CD4-positive, alpha-beta T cell (primary cell): Measurements from ENCODE around the gene IL13RA1. TPM values are rescaled to one million over a fixed set of nuclear protein-coding genes. Genes with fewer than 3 reads are reported as not detected.
A peak's percentile ranks its signal among the peaks of the same experiment; 100 is the strongest.

Source experiments
- ATAC-seq: fragments of 200-7000 bp; cut with Tn5 transposase; one replicate; pipeline ENCODE4 v1.10.0; 2022; ENCODE audit warnings: mild to moderate bottlenecking; ENCODE audit not compliant: poor library complexity
- CTCF ChIA-PET: fragments of 350-600 bp; sonication (Branson Sonifier 250); formaldehyde crosslinking; loops from one replicate; lab custom pipeline; 2021; ENCODE audit warnings: antibody characterized with exemption, inconsistent platforms; lab: Charles Lee
- POLR2A ChIA-PET: fragments of 350-600 bp; sonication (Branson Sonifier 250); formaldehyde crosslinking; loops from one replicate; lab custom pipeline; 2021; ENCODE audit warnings: antibody characterized with exemption, inconsistent platforms; lab: Charles Lee
- DNase-seq, 14 experiments: peaks; one replicate each; pipeline ENCODE4 v3.0.0-alpha.2; 2013 to 2020; ENCODE audit warnings: mixed read lengths in 2 of 14
- H3K27ac ChIP-seq, 2 donors: one replicate each; pipeline versions ENCODE4 v1.5.1 to v1.7.0; 2013; ENCODE audit warnings: low read length in 2 of 2, low read depth in 1 of 2, mild to moderate bottlenecking in 1 of 2
- H3K27me3 ChIP-seq, 2 experiments: 1 replicate in 1 of 2; 2 replicates in 1 of 2; pipeline versions ENCODE4 v1.6.1 to v1.7.0; 2013; ENCODE audit warnings: low read length in 2 of 2, control low read depth in 1 of 2, mild to moderate bottlenecking in 1 of 2, moderate library complexity in 1 of 2; ENCODE audit not compliant: insufficient read depth in 2 of 2, control insufficient read depth in 1 of 2
- H3K36me3 ChIP-seq: one replicate; pipeline ENCODE4 v1.6.1; 2013; ENCODE audit warnings: low read length, control low read depth; ENCODE audit not compliant: insufficient read depth
- H3K4me1 ChIP-seq: one replicate; pipeline ENCODE4 v1.6.1; 2013; ENCODE audit warnings: low read length, control low read depth; ENCODE audit not compliant: insufficient read depth
- H3K4me3 ChIP-seq: one replicate; pipeline ENCODE4 v1.5.1; 2013; ENCODE audit warnings: mild to moderate bottlenecking, low read length, moderate library complexity
- H3K9me3 ChIP-seq, 2 experiments: 1 replicate in 1 of 2; 2 replicates in 1 of 2; pipeline versions ENCODE4 v1.6.1 to v1.7.0; 2013; ENCODE audit warnings: low read length in 2 of 2, mild to moderate bottlenecking in 2 of 2, control low read depth in 1 of 2, moderate library complexity in 1 of 2; ENCODE audit not compliant: control insufficient read depth in 1 of 2, insufficient read depth in 1 of 2
- H3K27ac Mint-ChIP-seq: one replicate; pipeline ENCODE4 v1.8.0; 2020; ENCODE audit warnings: mixed read lengths
- H3K27me3 Mint-ChIP-seq: one replicate; pipeline ENCODE4 v1.8.0; 2021; ENCODE audit warnings: mixed read lengths
- H3K36me3 Mint-ChIP-seq: one replicate; pipeline ENCODE4 v1.8.0; 2021; ENCODE audit warnings: low read depth, mixed read lengths
- H3K4me1 Mint-ChIP-seq: one replicate; pipeline ENCODE4 v1.8.0; 2021; ENCODE audit warnings: low read depth, mixed read lengths
- H3K4me3 Mint-ChIP-seq: one replicate; pipeline ENCODE4 v1.8.0; 2020; ENCODE audit warnings: mild to moderate bottlenecking, mixed read lengths
- H3K9me3 Mint-ChIP-seq: one replicate; pipeline ENCODE4 v1.8.0; 2020; ENCODE audit warnings: mixed read lengths
- intact Hi-C, 2 experiments: fragments of 100-400 bp; cut with DNase I in 1 of 2; cut with micrococcal nuclease in 1 of 2; formaldehyde crosslinking; loops; one replicate each; pipeline versions ENCODE4 v1.15.1 to v1.9.0; 2023 to 2025; cut with DNase I, micrococcal nuclease
- total RNA-seq, 174 experiments: library from RNA in 2 of 174; stranded (reverse) in 2 of 174; gene quantifications; one replicate each; pipeline ENCODE4 v1.2.3 and lab custom pipeline; 2021 to 2026
- TF ChIP-seq, protein P1 (sequence below): fragments of 200-600 bp; IDR thresholded peaks from one replicate; pipeline ENCODE4 v1.8.0; 2022; ENCODE audit warnings: antibody characterized with exemption, mild to moderate bottlenecking

The IL13RA1 gene
- total RNA-seq, 2 experiments from 2014 or later: 0.69 to 0.78 TPM

DNA sequence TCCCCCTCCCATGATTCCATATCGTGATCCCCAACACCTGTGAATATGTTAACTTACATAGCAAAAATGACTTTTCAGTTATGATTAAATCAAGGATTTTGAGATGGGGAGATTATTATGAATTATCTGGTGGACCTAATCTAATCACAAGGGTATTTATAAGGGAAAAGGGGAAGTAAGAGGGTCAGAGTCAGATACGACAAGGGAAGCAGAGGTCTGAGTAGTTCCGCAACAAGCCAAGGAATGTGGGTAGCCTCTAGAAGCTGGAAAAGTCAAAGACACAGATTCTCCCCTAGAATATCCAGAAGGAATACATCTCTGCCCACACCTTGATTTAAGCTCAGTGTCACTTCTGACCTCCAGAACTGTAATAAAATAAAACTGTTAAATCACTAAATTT, 1.0 kb upstream of the IL13RA1 start:
- ChIA-PET CTCF (no interaction called here), POLR2A (no interaction called here)
- no peaks in the 10 kb centered on the region for H3K4me1 Mint-ChIP-seq
- peaks cover 41% of the 10 kb centered on the region for H3K27me3 Mint-ChIP-seq
- TF ChIP-seq, protein P1, sequence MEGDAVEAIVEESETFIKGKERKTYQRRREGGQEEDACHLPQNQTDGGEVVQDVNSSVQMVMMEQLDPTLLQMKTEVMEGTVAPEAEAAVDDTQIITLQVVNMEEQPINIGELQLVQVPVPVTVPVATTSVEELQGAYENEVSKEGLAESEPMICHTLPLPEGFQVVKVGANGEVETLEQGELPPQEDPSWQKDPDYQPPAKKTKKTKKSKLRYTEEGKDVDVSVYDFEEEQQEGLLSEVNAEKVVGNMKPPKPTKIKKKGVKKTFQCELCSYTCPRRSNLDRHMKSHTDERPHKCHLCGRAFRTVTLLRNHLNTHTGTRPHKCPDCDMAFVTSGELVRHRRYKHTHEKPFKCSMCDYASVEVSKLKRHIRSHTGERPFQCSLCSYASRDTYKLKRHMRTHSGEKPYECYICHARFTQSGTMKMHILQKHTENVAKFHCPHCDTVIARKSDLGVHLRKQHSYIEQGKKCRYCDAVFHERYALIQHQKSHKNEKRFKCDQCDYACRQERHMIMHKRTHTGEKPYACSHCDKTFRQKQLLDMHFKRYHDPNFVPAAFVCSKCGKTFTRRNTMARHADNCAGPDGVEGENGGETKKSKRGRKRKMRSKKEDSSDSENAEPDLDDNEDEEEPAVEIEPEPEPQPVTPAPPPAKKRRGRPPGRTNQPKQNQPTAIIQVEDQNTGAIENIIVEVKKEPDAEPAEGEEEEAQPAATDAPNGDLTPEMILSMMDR: no peak
- DNase-seq: no peak
- Histone ChIP-seq H3K27me3 (peaks cover 0 to 7% of the 10 kb centered on the region in 2 experiments), H3K4me1 (peaks cover 9% of the 10 kb centered on the region), H3K27ac (no peak overlapping the region), H3K4me3 (no peak overlapping the region), H3K9me3 (no peaks in the 10 kb centered on the region), H3K36me3 (no peaks in the 10 kb centered on the region)
- H3K4me3 Mint-ChIP-seq: peak overlapping the region; percentile 62
- H3K9me3 Mint-ChIP-seq: no peaks in the 10 kb centered on the region
- intact Hi-C loops: no loop called here
- no peaks in the 10 kb centered on the region for H3K36me3 Mint-ChIP-seq
- no peak overlapping the region for H3K27ac Mint-ChIP-seq
- no peak for ATAC-seq

DNA sequence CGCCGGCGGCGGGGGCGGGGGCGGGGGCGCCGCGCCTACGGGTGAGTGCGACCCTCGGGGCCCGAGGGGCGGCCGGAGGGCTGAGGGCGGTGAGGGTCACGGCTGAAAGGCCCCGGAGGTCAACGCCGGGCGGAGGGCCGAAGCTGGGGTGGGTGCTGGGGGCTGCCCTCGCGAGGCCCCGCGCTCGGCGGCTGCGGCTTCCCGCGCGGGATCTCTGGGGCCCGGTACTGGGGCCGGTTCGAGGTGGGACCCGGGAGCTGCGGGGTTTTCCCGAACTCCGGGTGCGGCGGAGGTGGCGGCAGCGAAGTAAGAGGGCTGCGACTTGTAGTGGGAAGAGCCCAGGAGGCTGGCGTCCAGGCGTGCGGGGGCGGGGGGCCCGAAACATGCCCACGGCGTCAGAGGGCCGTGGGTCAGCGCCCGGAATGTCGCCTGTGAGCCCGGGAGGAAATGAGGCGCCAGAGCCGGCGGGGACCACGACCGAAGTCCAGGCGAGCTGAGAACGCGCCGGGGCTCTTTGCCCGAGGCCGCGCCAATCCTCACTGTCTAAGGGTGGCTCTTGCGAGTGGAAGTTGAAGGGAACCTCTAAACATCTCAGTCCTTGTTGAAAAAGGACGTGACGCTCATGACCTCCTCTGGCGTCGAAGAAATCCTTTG, 407 bp downstream of the IL13RA1 start:
- Mint-ChIP-seq H3K27me3 (peaks cover 41% of the 10 kb centered on the region), H3K27ac (no peak overlapping the region), H3K4me3 (peak overlapping the region; percentile 71), H3K4me1 (no peaks in the 10 kb centered on the region), H3K36me3 (no peaks in the 10 kb centered on the region), H3K9me3 (no peaks in the 10 kb centered on the region)
- no peaks in the 10 kb centered on the region for H3K9me3 ChIP-seq
- ChIA-PET CTCF (no interaction called here), POLR2A (no interaction called here)
- ATAC-seq: no peak
- H3K27ac ChIP-seq: no peak overlapping the region
- TF ChIP-seq, protein P1: no peak
- H3K27me3 ChIP-seq: peaks cover 0 to 7% of the 10 kb centered on the region in 2 experiments
- no peaks in the 10 kb centered on the region for H3K36me3 ChIP-seq
- intact Hi-C loops: no loop called here
- DNase-seq: peak in 2 of 14 experiments; percentile 18 to 22
- H3K4me1 ChIP-seq: peaks cover 9% of the 10 kb centered on the region
- H3K4me3 ChIP-seq: peak overlapping the region; percentile 33

DNA sequence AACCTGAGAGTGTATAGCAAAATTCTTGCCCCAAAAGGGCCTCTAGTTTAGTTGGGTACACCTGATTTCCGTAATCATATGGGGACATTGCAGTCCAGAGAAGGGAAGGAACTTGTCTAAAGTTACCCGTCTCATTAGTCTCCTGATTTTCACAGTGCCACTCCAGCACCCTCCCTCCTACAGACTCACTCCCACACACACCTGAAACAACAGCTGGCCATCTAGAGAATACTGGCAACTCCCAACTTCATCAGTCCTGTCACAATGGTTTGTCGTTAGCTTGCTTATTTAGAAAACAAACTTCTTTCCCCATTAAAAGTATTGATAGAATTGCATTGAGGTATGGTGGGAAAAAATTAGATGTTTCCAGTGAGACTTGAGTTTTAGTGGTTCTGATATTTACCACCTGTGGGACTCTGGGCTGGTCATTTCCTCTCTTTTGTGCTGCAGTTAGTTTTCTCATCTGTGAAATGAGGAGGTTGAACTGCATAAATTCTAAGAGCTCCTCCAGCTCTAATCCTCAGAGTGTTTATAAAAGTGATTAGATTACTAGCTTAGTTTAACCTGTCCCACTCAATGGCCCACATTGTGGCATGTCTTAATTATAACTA, 1.7 kb downstream of the IL13RA1 start:
- no peak overlapping the region for H3K27ac Mint-ChIP-seq
- ATAC-seq: no peak
- H3K4me1 Mint-ChIP-seq: no peaks in the 10 kb centered on the region
- H3K36me3 Mint-ChIP-seq: no peaks in the 10 kb centered on the region
- CTCF ChIA-PET: no interaction called here
- H3K9me3 ChIP-seq: no peaks in the 10 kb centered on the region
- H3K9me3 Mint-ChIP-seq: no peaks in the 10 kb centered on the region
- H3K4me3 Mint-ChIP-seq: no peak overlapping the region
- no peak overlapping the region for H3K4me3 ChIP-seq
- no peaks in the 10 kb centered on the region for H3K36me3 ChIP-seq
- TF ChIP-seq, protein P1: no peak
- POLR2A ChIA-PET: no interaction called here
- peaks cover 45% of the 10 kb centered on the region for H3K27me3 Mint-ChIP-seq
- DNase-seq: no peak
- peaks cover 0 to 7% of the 10 kb centered on the region in 2 experiments for H3K27me3 ChIP-seq
- H3K27ac ChIP-seq: no peak overlapping the region
- peaks cover 9% of the 10 kb centered on the region for H3K4me1 ChIP-seq
- intact Hi-C loops: no loop called here
